GM21529 (cell line): ENCODE results near the gene DHRS11.

Experiments used
- ATAC-seq: cut with Tn5 transposase; IDR thresholded peaks from one replicate; pipeline ENCODE4 v1.9.1; 2021; ENCODE audit not compliant: unreplicated experiment

DHRS11 gene, protein sequence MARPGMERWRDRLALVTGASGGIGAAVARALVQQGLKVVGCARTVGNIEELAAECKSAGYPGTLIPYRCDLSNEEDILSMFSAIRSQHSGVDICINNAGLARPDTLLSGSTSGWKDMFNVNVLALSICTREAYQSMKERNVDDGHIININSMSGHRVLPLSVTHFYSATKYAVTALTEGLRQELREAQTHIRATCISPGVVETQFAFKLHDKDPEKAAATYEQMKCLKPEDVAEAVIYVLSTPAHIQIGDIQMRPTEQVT

GRCh38 chr17:36591434-36592315 lies at the start of gene DHRS11:
TSS of gene DHRS11 (plus strand) at chr17:36591879. CDS start at chr17:36592010, 131 bp downstream.
- ATAC-seq = peak; percentile 88

- no peak for ATAC-seq
These were observed 48.9 kb upstream of the DHRS11 start for GRCh38 chr17:36542755-36543154.

- ATAC-seq = peak; percentile 18
These were observed 47.7 kb upstream of the DHRS11 start for GRCh38 chr17:36544044-36544306.

GRCh38 chr17:36544307-36545076 lies 47.2 kb upstream of the DHRS11 start, which contains the start of gene GGNBP2:
TSS of gene GGNBP2 (plus strand) at chr17:36544919. CDS start at chr17:36545725, 806 bp downstream.
- ATAC-seq = peak; percentile 54

GRCh38 chr17:36545077-36545464 lies 46.6 kb upstream of the DHRS11 start:
- peak; percentile 29 for ATAC-seq

DNA sequence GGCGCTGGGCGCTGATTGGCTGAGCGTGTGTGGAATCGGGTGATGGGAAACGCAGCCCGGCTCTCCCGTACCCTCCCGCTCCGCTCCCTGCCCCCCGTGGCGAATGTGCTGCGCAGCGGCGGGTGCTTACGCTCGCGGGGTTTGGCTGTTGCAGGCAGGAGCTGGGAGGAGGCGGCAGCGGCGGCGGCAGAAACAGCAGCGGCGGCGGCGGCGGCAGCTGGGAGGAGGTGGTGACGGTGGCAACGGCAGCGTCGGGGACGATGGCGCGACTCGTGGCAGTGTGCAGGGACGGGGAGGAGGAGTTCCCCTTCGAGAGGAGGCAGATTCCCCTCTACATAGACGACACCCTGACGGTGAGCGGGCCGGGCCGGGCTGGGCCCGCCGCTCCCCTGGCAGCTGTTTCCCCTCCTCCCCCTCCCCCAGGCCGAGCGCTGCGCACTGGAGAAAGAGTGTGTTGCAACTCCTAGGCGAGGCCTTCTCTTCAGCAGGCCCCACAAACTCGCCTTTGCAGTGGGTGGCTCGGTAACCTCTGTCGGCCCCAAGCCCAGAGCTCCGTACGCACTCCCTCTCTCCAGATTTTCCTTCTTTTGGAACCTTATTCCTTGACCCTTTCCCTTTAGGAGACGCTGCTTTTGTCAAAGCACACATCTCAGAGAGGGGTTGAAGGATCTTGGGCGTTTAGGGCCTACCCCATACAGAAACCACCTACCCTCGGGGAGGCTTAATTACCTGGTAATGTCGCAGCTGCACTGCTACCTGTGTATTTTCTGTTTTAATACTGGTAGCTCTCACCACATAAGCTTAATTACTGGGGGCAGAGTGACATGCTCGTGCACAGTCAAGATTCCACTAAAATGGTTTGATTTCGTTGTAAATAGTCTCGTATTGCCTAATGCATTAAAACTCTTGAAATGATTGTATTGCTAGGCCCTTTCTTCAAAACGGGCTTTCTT lies 45.9 kb upstream of the DHRS11 start:
- peak; percentile 66 for ATAC-seq

GRCh38 chr17:36546418-36547093 lies 45.1 kb upstream of the DHRS11 start:
- no peak for ATAC-seq

DNA sequence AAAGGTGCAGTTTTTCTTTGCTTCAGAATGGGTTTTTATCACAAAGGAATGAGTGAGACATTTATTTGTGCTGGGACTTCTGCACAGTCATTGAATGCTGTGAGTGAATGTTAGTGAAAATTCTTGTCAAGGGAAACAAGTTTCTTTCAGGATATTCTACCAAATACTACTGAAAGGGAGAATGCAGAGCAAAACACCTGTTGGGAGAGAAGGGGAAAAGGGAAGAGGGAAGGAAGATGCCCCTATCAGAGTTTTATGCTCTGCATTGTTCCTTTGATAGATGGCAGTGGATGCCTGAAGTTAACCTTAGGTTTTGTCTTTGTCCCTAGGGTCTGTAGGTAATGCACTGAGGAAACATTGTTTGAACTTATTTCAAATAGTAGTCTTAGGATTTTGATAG lies 43.9 kb upstream of the DHRS11 start:
- ATAC-seq = no peak

- no peak for ATAC-seq
These were observed 40.9 kb upstream of the DHRS11 start for GRCh38 chr17:36550491-36551417.

GRCh38 chr17:36553459-36553858 lies 38.2 kb upstream of the DHRS11 start:
- no peak for ATAC-seq

GRCh38 chr17:36566081-36566480 lies 25.6 kb upstream of the DHRS11 start:
- ATAC-seq = no peak

DNA sequence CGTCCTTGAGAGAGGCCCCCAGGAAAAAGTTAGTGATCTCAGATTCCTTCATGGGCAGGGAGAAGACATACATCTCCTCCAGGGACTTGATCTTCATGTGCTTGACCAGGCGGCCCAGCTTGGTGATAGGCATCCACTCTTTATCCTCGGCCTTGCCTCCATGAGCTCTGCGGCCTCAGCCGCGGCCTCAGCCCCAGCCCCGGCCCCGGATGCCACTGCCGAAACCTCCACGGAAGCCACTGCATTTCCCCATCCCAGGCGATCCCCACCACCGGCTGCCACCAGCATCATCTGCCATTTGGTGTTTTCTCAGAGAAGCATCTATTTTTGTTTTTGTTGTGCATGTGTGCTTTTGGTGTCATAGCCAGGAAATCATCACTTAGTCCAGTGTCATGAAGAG lies 16.7 kb upstream of the DHRS11 start:
- no peak for ATAC-seq

DNA sequence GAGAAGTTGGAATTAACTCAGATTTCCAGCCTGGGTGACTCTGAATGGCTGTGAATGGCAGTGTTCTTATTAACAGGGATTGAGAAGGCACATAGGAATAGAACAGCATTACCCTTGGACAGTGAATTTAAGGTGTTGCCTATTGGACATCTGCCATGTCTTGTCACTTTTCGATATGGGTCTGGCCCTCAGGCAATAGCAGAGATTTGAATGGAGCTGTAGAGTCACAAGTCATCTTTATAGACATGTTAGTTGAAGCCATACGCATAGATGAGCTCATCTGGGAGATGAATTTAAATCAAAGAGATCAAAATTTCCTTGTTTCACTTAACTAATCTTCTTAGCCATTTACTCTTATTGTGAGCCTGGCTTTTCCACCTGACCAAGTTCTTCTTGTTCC lies 14.9 kb upstream of the DHRS11 start:
- ATAC-seq = no peak

DNA sequence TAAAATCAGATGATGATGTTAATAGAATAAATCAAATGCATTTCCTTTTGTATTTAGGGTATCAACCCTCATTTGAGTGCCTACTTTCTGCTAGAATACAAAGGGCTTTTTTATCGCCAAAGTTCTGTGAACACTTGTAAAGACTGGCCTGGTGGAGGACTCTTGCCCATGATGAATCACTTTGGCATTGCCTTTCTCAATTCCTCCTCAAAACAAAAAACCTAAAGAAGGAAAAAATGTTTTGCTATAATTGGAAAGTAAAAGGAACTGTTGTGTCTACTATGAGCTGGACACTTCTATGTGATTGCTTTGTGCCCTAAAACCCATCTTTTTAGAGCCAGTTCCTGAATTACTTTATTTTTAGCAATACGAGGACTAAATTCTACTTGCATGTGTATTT lies 13.0 kb upstream of the DHRS11 start:
- ATAC-seq = no peak

GRCh38 chr17:36583787-36584186 lies 7.9 kb upstream of the DHRS11 start:
- ATAC-seq = no peak

DNA sequence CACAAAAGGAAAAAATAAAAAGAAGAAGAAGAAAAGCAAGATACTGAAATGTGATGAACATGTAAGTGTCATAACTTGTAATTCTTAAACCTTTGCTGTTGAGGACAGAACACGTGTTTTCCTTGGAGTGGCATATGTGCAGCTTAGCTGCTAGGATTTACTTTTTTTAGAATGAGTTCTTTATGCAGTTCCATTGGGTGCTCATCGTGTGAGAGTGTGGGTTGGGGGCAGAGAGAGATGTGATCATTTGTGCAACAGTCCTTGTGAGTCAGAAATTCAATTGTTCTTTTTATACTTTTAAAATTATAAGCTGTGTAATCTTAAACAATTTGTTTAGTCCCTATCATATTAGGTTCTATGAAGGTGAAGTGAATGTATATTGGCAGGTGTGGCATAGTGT lies 5.5 kb upstream of the DHRS11 start:
- no peak for ATAC-seq

GRCh38 chr17:36590082-36590481 lies 1.6 kb upstream of the DHRS11 start:
- no peak for ATAC-seq

- no peak for ATAC-seq
These were observed 637 bp downstream of the DHRS11 start for GRCh38 chr17:36592316-36592715.

GRCh38 chr17:36592716-36593321 lies 1.1 kb downstream of the DHRS11 start:
- no peak for ATAC-seq
